GM21825 (cell line): ENCODE results near the gene CA12.
"Not testable (repeated sequence)": the region's sequence is repeated elsewhere in the genome, so short reads cannot be mapped to it uniquely, and the experiment has no call there.

Experiments
- ATAC-seq: cut with Tn5 transposase; IDR thresholded peaks from one replicate; pipeline ENCODE4 v1.9.1; 2021; ENCODE audit warnings: mild to moderate bottlenecking, moderate library complexity; ENCODE audit not compliant: unreplicated experiment

The CA12 gene

DNA sequence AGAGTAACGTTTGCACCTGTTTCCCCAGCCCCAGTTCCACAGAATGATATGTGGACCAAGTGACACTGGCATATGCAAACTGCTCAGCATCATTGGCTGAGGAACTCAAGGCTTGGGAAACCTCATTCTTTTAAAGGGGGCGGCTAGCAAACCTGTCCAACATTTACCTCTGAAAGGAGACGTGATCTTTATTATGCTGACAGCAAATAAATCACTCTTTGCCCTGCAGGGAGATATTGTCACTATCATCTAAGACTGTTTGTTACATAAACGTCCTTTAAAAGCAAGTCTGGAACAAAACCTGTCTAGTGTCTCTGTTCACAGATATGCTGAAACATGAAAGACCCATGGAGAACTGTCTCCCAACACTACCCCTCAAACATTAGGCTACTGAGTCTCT, 21.5 kb downstream of the CA12 start:
- no peak for ATAC-seq

GRCh38 chr15:63358241-63359029, 23.2 kb downstream of the CA12 start:
- ATAC-seq: no peak

DNA sequence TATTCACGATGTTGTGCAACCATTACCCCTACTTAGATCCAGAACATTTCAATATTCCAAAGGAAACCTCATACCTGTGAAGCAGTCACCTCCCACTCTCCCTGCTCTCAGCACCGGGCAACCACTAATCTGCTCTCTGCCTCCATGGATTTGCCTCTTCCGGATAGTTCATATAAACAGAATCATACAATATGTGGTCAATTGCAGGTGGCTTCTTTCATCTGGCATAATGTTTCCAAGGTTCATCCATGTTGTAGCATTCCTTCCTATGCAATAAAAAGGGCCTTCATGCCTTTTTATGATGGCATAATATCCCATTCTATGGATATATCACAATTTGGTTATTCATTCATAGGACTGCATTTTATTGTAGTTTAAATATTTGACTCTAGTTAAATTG, 23.9 kb downstream of the CA12 start:
- no peak for ATAC-seq

- ATAC-seq: no peak
Measured at GRCh38 chr15:63357061-63357460, 24.6 kb downstream of the CA12 start.

DNA sequence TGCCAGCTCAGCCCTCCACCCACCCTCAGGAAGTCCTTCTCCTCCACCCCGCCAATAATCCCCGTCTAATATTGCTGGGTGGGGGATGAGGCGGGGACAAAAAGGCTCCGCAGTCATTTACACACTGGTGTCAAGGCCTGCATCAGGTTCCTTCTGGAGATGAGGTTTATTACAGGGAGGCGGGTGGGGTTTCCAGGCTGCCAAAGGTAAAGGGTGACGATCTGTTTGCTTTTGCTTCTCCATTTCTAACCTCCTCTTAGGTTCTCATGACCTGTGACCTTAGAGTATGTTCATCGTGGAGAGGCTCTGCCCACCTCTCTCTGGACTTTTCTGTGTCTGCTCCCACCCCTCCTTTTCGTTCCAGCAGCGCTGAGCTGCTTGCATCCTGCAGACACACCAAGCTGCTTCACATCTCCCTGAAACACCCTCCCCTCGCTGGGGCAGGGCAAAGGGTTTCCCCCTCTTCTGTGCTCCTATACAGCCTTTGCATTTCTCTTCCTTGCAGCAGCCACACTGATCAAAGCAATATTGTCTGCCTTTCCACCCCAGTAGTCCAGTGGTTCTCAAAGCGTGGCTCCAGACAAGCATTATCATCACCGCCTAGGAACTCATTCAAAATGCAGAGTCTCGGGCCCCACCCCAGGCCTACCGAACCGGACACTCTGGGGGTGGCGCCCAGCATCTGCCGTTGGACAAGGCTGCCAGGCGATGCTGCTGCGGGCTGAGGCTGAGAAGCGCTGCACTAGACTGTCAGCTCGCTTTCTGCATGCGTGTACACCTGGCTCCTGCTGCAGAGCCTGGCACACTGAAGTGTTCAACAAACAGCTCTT, 26.6 kb downstream of the CA12 start:
- ATAC-seq: no peak

GRCh38 chr15:63353887-63354286, 27.8 kb downstream of the CA12 start:
- ATAC-seq: no peak

DNA sequence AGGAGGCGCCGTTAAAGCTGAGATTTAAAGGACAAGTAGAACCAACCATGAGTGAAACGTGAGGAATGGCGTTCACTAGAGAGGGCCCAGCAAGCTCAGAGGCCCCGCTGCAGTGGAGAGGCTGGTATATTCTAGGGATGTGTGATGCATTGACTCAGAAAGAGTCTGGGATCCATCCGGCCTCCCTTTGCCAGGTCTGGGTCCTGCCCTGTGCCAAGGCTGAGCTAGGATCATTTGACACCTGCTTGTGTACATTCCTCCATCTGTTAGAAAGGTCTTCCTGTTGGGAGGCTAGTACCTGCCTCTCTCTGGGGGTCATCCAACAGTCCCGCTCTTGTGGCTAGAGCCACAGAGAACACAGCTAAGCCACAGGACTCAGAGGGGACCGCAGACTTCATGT, 28.4 kb downstream of the CA12 start:
- ATAC-seq: no peak

GRCh38 chr15:63352808-63353207, 28.8 kb downstream of the CA12 start:
- ATAC-seq: no peak

DNA sequence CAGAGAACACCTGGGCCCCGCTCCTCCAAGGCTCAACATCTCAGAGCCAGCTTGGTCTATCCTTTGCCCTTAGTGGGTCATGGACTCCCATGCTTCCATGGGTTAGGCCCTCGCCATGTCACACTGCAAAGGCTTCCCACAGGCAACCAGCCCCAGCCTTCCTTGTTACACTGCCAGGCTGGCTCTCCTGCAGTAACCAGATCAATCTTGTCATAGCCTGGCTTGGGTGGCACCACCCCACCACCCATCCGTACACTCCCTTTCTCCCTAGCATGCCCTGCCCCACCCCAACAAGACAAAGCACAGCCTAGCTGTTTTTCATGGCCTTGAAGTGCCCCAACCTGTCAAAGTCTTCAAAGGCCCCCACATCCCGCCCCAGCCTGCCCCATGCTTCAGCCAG, 30.5 kb downstream of the CA12 start:
- ATAC-seq: no peak

GRCh38 chr15:63350178-63350621, 31.4 kb downstream of the CA12 start:
- no peak for ATAC-seq

DNA sequence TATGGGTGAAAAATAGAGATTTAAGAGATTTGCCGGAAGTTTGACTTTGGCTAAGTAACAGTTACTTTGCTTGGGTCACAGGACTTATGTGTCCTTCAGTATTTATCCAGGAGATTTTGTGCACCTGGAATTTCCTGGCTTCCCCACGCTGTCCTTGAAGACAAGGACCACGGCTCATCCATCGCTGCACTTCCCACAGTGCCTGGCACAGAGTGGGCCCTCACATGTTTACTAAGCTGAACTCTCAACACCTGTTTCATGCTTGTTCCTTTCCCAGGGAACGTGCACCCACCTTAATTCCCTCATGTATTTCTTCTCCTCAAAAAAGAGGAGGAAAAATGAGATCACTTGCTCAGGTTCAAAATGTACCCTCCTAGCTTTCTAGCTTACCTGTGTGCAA, 32.0 kb downstream of the CA12 start:
- ATAC-seq: no peak

- no peak for ATAC-seq
Measured at GRCh38 chr15:63349156-63349555, 32.5 kb downstream of the CA12 start.

GRCh38 chr15:63348392-63348791, 33.3 kb downstream of the CA12 start:
- no peak for ATAC-seq

- ATAC-seq: no peak
Measured at GRCh38 chr15:63347074-63347857, 34.4 kb downstream of the CA12 start.

DNA sequence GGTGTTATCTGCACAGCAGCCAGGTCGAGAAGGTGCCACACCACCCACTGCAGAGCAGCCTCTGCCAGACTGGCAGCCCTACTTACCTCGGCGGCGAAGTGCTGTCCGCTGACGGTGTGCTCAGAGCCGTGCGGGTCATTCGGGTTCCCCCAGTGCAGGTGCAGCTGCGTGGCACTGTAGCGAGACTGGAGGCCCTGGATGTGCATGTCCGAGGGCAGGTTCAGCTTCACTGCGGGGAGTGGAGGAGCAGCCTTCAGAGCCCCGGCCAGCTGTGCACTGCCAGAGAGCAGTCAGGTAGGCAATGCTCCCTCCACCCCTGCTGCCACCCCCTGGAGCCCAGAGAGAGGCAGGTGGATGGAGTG, 36.3 kb downstream of the CA12 start:
- no peak for ATAC-seq

- no peak for ATAC-seq
Measured at GRCh38 chr15:63344731-63345390, 36.8 kb downstream of the CA12 start.

DNA sequence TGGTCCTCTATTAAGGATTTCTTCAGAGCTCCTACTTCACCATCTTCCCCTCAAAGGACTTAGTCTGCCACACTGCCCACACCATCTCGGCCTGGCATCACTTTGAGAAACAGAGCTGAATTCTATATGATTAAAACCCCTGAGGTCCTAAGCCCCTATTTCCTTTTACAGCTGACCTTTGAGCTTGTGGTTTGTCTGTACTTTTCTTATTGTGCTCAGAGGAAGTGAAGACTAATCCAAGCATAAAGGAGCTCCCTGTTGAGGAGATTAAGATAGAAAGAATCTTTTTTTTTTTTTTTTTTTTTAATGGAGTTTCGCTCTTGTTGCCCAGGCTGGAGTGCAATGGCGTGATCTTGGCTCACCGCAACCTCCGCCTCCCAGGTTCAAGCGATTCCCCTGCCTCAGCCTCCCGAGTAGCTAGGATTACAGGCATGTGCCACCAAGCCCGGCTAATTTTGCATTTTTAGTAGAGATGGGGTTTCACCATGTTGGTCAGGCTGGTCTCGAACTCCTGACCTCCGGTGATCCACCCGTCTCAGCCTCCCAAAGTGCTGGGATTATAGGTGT, 38.6 kb downstream of the CA12 start:
- not testable (repeated sequence) for ATAC-seq

DNA sequence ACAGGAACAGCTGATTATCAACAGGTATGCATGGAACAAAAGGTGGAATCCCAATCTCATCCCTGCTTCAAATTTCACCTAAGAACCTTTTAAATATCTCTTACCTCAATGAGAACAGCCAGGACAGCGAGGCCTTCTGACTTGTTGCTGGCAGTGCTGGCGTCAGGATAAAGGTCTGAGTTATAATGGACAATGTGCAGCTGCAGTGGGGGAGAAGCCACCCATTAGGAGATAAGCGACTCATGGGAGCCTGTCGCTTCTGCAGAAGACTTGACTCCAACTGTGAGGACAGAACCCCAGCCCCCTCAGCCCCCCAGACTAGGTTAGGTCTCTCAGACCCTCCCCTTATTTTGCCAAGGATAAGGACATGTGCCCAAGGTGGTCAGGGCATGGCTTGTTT, 39.7 kb downstream of the CA12 start:
- ATAC-seq: no peak

- no peak for ATAC-seq
Measured at GRCh38 chr15:63340878-63341277, 40.8 kb downstream of the CA12 start.

DNA sequence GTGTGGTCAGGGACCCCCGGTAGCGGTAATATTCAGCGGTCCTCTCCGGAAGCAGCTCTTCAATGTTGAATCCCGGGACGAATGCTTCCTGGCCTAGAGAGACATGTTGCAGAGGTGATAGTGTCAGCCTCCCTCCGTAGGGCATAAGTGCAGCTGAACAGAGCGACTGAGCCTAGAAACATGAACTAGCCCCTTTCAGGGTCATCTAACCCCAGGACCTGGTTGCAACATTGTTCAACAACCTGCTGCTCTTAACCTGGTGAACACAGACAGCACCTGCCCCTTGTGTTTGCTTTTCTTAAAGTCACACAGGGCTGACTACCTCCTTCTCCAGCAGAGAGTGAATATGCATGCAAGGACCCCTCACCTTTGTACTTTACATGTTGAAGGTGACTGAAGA, 41.3 kb downstream of the CA12 start:
- no peak for ATAC-seq

GRCh38 chr15:63339836-63340235, 41.8 kb downstream of the CA12 start:
- ATAC-seq: no peak
